Bone marrow (tissue), 2 donors: ENCODE data around the gene FCHSD2.
"Not testable (repeated sequence)": the region's sequence is repeated elsewhere in the genome, so short reads cannot be mapped to it uniquely, and the experiment has no call there.

Experiments
- DNase-seq, 2 donors: peaks; one replicate each; lab custom pipeline; 2025; lab: John Stamatoyannopoulos, UW

The FCHSD2 gene

DNA sequence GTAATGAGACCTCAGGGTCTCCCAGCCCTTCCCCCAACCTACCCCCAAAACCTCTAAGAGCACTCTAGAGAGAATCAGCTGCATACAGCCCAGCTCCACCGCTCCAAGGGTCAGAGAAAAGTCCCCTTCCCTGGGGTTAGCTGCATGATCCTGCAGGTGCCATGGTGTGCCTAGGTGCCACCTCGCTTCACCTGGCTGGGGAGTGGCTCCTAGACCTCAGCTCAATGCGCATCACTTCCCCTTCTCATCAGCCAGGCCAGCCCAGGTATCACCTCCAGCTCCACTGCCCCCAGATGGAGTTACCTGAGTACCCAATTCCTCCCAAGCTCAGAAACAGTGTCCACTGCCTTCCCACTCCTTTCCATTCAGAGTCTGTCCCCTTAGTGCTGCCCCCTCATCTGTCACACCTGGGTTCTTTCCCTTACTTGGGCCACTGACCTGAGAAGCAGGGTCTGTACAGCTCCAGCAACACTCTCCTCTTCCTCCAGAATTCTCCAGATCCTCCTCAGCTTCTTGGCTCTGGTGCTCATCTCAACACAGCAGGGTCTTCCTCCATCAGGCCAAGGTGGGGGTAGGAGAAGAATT lies 349.6 kb downstream of the FCHSD2 start:
- no peak for DNase-seq

DNA sequence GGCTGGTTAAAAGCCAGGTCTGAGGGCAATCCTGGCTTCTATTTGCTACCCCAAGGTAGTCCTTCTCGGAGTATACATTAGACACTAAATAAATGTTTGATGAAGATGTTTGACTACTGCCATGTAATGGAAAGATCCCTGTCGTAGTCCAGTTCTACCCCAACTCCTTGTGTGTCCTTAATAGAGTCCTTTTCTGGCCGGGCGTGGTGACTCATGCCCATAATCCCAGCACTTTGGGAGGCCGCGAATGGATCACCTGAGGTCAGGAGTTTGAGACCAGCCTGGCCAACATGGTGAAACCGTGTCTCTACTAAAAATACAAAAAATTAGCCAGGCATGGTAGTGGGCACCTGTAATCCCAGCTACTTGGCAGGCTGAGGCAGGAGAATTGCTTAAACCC lies 350.9 kb downstream of the FCHSD2 start:
- DNase-seq: not testable (repeated sequence)

DNA sequence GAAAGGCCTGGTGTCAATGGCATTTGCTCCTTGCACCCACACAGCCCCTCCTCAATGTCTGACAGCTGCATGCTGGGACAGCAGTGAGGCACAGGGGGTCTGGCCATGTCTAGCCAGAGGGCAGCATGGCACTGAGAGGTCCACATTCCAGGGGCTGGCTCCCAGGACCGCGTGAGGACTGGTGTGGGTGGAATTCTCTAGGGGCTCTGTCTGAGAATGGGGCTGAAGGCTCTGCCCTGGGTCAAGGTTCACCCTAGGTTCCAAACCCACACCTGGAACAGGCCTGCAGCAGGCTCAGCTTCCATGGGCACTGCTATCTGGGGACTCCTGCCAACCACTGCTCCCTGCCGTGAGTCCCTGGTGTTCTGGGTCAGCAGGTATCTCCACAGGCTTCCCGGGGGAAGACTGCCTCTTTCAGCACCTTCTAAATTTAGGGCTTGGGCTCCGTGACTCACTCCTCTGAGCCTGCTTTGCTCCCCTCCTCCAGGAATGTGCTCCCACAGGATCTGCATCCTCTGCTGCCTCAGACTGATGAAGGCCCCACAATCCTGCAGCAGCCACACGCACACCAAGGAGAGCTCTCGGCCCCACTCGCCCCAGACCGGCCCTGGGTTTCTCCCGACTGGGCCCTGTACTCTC lies 352.5 kb downstream of the FCHSD2 start:
- no peak for DNase-seq

DNA sequence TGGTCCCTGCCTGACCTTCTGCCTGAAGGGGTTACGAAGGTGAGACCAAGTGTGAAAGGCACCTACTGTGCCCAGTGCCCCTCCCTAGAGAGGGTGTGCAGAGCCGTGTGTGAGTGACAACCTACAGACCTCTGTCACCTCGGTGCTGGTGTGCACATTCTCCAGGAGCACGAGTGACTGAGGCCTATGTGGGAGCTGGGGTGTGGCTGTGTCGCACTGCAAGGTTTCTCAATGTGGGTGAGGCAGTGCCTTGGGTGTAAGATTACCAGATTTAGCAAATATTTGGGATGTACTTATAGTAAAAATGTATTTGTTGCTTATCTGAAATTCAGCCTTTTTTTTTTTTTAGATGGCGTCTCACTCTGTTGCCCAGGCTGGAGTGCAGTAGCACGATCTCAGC lies 353.9 kb downstream of the FCHSD2 start:
- no peak for DNase-seq

DNA sequence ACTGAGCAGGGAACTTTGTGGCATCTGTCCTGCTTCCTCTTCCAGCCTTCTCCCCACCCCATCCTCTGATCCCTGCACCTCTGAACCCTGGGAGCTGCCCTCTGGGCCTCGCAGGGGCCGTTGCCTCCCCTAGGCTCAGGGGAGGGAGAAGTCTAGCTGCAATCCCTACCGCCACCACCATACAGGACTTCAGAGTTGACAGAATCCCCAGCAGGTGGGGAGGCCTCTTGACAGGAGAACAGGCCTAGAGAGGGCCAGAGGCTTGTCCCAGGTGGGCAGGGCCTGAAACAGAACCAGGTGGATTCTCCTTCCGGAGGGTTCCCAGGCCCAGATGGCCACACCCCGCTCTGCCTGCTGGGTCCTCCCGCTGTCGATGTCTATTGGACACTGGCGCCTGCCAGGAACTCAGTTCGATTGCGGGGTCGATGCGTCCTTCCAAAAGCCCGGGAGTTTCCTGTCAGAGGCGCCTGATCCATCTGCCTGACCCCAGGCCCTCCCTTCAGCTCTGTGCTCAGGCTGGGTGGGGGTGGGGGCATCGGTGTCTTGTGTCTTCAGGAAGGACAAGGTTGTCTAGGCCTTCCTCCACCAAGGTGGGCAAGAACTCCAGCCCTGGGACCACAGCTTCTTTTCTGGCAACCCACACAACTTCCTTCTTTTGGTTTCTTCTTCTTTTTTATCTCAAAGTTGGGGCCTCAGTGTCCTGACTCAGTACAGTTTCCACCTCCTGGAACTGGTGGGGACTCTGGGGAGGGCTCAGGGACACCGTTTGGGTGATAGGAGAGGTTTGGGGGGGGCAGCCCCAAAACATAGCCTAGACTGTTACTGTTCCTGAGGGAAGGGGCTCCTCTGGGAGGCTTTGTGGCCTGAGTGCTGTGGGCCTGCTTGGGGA lies 354.7 kb downstream of the FCHSD2 start:
- peak in 1 of 2 donors; percentile 75 for DNase-seq
